ENCODE results near the gene PRR29.
"Not testable (repeated sequence)": the region's sequence is repeated elsewhere in the genome, so short reads cannot be mapped to it uniquely, and the experiment has no call there.

PRR29 gene

GRCh38 chr17:63975541-63976092, 22.5 kb upstream of the PRR29 start:
- no peak for DNase-seq

GRCh38 chr17:63976702-63977101, 21.4 kb upstream of the PRR29 start:
- no peak for DNase-seq

GRCh38 chr17:63978272-63979200, 19.6 kb upstream of the PRR29 start:
- no peak for DNase-seq

GRCh38 chr17:63982641-63983040, 15.5 kb upstream of the PRR29 start:
- not testable (repeated sequence) for DNase-seq

GRCh38 chr17:63983320-63983719, 14.8 kb upstream of the PRR29 start:
- DNase-seq, result no peak

GRCh38 chr17:63984236-63984635, 13.9 kb upstream of the PRR29 start:
- no peak for DNase-seq

GRCh38 chr17:63984651-63985386, 13.3 kb upstream of the PRR29 start:
- peak; percentile 68 for DNase-seq

- DNase-seq, result no peak
Measured at GRCh38 chr17:63985387-63986140, 12.6 kb upstream of the PRR29 start.

- DNase-seq, result no peak
Measured at GRCh38 chr17:63986821-63987220, 11.3 kb upstream of the PRR29 start.

GRCh38 chr17:63987221-63988126, 10.7 kb upstream of the PRR29 start:
- no peak for DNase-seq

- no peak for DNase-seq
Measured at GRCh38 chr17:63988127-63988478, 10.0 kb upstream of the PRR29 start.

GRCh38 chr17:63988741-63989621, 9.2 kb upstream of the PRR29 start:
- no peak for DNase-seq

- no peak for DNase-seq
Measured at GRCh38 chr17:63989622-63990345, 8.4 kb upstream of the PRR29 start.

GRCh38 chr17:63991611-63992010, 6.5 kb upstream of the PRR29 start:
- no peak for DNase-seq

- peak; percentile 31 for DNase-seq
Measured at GRCh38 chr17:63993368-63993985, 4.7 kb upstream of the PRR29 start.

GRCh38 chr17:63995626-63996025, 2.5 kb upstream of the PRR29 start:
- no peak for DNase-seq

- no peak for DNase-seq
Measured at GRCh38 chr17:63996430-63997182, 1.5 kb upstream of the PRR29 start.

- DNase-seq, result no peak
Measured at GRCh38 chr17:63997341-63998048, 656 bp upstream of the PRR29 start.

Data from activated gamma-delta T cell treated with Interleukin-2 at 50 U/mL for 16 hours (primary cell).